Prostate gland (tissue), 2 donors: Measurements from ENCODE around the gene FAM241A.
"Not testable (repeated sequence)": the region's sequence is repeated elsewhere in the genome, so short reads cannot be mapped to it uniquely, and the experiment has no call there.

Experiments used
- CTCF ChIP-seq, 4 experiments: fragments of 200-600 bp in 2 of 4; fragments of 450-650 bp in 2 of 4; sonication (generic) in 2 of 4; IDR thresholded peaks; 1 replicate in 3 of 4; 2 replicates in 1 of 4; pipeline ENCODE4 v1.5.1; 2016 to 2019; ENCODE audit warnings: antibody characterized with exemption in 4 of 4, mild to moderate bottlenecking in 2 of 4, moderate library complexity in 2 of 4
- POLR2A ChIP-seq: fragments of 450-650 bp; IDR thresholded peaks from one replicate; pipeline ENCODE4 v1.6.1; 2016; ENCODE audit warnings: antibody characterized with exemption, mild to moderate bottlenecking
- POLR2AphosphoS5 ChIP-seq: sonication (generic); formaldehyde crosslinking; IDR thresholded peaks from one replicate; pipeline ENCODE4 v1.6.1; 2017; ENCODE audit warnings: antibody characterized with exemption

- not testable (repeated sequence) for TF ChIP-seq CTCF (IDR thresholded peaks at IDR 0.05); POLR2AphosphoS5; POLR2A
Measured at GRCh38 chr4:112208137-112209095, 63.2 kb downstream of the FAM241A start.
